GM21786 (cell line): Measurements from ENCODE around the gene FBXW10B.
A peak's percentile ranks its signal among the peaks of the same experiment; 100 is the strongest.
"Not testable (repeated sequence)": the region's sequence is repeated elsewhere in the genome, so short reads cannot be mapped to it uniquely, and the experiment has no call there.

Source experiments
- ATAC-seq: cut with Tn5 transposase; IDR thresholded peaks from one replicate; pipeline ENCODE4 v1.9.1; 2021; ENCODE audit not compliant: unreplicated experiment

Gene FBXW10B

GRCh38 chr17:15619331-15620058 lies at the start of gene FBXW10B:
TSS of gene FBXW10B (minus strand) at chr17:15619704. CDS start at chr17:15619512, 192 bp downstream.
- not testable (repeated sequence) for ATAC-seq

GRCh38 chr17:15663691-15664090 lies 44.2 kb upstream of the FBXW10B start:
- no peak for ATAC-seq

- ATAC-seq, result no peak
Measured at GRCh38 chr17:15663176-15663575, 43.7 kb upstream of the FBXW10B start.

GRCh38 chr17:15662681-15663080 lies 43.2 kb upstream of the FBXW10B start:
- no peak for ATAC-seq

- ATAC-seq, result no peak
Measured at GRCh38 chr17:15660077-15660476, 40.6 kb upstream of the FBXW10B start.

GRCh38 chr17:15659663-15660062 lies 40.2 kb upstream of the FBXW10B start:
- ATAC-seq, result no peak

- no peak for ATAC-seq
Measured at GRCh38 chr17:15659236-15659635, 39.7 kb upstream of the FBXW10B start.

- ATAC-seq, result no peak
Measured at GRCh38 chr17:15658296-15658695, 38.8 kb upstream of the FBXW10B start.

- no peak for ATAC-seq
Measured at GRCh38 chr17:15657868-15658267, 38.4 kb upstream of the FBXW10B start.

GRCh38 chr17:15654886-15655561 lies 35.5 kb upstream of the FBXW10B start:
- ATAC-seq, result no peak

- ATAC-seq, result not testable (repeated sequence)
Measured at GRCh38 chr17:15654401-15654800, 34.9 kb upstream of the FBXW10B start.

GRCh38 chr17:15652960-15653359 lies 33.5 kb upstream of the FBXW10B start:
- no peak for ATAC-seq

- peak; percentile 95 for ATAC-seq
Measured at GRCh38 chr17:15651583-15652110, 32.1 kb upstream of the FBXW10B start.

GRCh38 chr17:15650741-15651582 lies 31.5 kb upstream of the FBXW10B start:
- no peak for ATAC-seq

- no peak for ATAC-seq
Measured at GRCh38 chr17:15649861-15650421, 30.4 kb upstream of the FBXW10B start.

GRCh38 chr17:15648386-15648785 lies 28.9 kb upstream of the FBXW10B start:
- no peak for ATAC-seq

- ATAC-seq, result not testable (repeated sequence)
Measured at GRCh38 chr17:15645942-15646312, 26.4 kb upstream of the FBXW10B start.

- ATAC-seq, result not testable (repeated sequence)
Measured at GRCh38 chr17:15645099-15645941, 25.8 kb upstream of the FBXW10B start.

GRCh38 chr17:15642505-15643251 lies 23.2 kb upstream of the FBXW10B start:
- ATAC-seq, result not testable (repeated sequence)
